ENCODE measurements around the gene DEPDC5.

DEPDC5 gene

GRCh38 chr22:31852691-31853421 lies 99.0 kb downstream of the DEPDC5 start:
- TF ChIP-seq CTCF (IDR thresholded peaks at IDR 0.05; ENCODE audit: low read depth, low read length), result no peak
- no peak overlapping the region for H3K4me3 ChIP-seq (ENCODE audit: low read depth, low read length)

- no peak overlapping the region for H3K4me3 ChIP-seq (ENCODE audit: low read depth, low read length)
- no peak for TF ChIP-seq CTCF (IDR thresholded peaks at IDR 0.05; ENCODE audit: low read depth, low read length)
These were observed 100.1 kb downstream of the DEPDC5 start for GRCh38 chr22:31853736-31854495.

DNA sequence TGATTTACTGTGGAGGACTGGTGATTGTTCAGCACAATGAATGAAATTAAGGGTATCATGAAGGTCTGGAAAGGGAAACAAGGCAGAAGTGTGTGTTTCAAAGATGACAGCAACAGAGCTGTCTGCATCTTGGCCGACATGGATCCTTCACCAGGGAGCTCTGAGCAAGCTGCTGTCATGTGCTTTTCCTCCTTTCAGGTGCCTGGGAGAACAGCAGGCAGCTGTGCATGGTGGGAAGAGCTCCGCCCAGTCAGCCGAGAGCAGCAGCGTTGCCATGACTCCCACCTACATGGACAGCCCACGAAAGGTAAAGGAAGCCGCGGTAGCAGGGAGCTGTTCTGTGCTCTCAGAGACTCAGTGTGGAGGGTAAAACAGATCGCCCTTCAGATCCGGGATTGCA lies 103.4 kb downstream of the DEPDC5 start:
- TF ChIP-seq CTCF (IDR thresholded peaks at IDR 0.05; ENCODE audit: low read depth, low read length), result no peak
- H3K4me3 ChIP-seq (ENCODE audit: low read depth, low read length), result no peak overlapping the region

DNA sequence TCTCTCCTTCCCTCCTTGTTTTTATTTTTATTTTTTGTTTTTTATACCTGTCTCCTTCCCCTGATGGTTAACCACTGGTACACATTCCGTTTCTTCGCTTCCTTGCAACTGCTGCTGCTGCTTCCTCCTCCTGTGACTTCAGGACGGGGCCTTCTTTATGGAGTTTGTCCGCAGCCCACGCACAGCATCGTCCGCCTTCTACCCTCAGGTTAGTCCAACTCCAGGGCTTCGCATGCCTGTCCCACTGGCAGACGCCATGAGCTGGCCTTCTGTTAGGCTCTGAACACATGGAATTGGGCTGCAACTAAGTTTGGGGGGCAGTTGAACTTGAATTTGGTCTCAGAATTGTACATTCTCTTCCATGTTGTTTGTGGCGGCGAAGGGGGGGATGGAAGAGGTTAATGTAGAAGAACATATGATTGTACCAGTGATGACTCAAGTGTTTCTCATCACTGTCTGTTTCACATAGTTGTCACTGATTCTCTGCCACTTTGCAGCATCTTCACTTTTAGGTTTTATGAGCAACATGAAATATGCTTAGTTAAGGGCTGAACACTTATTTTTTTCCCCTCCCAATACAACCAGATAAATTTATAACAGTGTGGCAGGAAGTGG lies 107.5 kb downstream of the DEPDC5 start:
- no peak for TF ChIP-seq CTCF (IDR thresholded peaks at IDR 0.05; ENCODE audit: low read depth, low read length)

GRCh38 chr22:31866918-31867317 lies 113.1 kb downstream of the DEPDC5 start:
- no peak overlapping the region for H3K4me3 ChIP-seq (ENCODE audit: low read depth, low read length)
- no peak for TF ChIP-seq CTCF (IDR thresholded peaks at IDR 0.05; ENCODE audit: low read depth, low read length)

More for the DNA sequence above, 107.5 kb downstream of the DEPDC5 start:
- no peak overlapping the region for H3K4me3 ChIP-seq (ENCODE audit: low read depth, low read length)

DNA sequence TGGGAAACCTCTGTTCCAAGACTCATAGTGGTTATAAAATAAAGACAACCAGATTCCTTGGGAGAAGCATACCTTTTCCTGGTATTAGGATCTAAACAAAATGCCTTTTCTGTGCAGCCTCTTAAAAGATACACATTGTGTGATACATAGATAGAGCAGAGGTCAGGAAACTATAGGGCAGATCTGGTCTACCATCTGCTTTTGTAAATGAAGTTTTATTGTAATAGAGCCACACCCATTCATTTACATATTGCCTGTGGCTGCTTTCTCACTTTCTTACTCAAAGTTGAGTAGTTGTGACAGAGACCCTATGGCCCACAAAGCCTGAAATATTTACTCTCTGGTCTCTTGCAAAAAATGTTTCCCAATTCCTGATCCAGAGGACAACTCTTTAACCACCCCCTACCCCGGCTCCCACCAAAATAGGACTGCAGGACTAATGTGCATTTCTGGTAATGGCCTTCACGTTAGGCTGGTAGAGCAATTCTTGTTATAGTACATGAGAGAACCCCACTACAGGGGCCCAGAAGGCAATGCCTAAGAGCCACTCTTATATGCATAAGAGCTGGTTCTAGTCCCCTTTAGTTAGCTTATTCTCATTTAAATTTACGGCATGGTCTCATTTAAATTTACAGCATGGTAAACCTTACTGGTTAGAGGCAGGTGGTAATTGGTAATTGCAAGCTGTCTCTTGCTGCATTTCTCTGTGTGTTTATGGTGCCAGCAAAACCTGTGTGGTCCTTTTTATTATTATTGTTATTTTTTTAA lies 113.8 kb downstream of the DEPDC5 start:
- no peak for TF ChIP-seq CTCF (IDR thresholded peaks at IDR 0.05; ENCODE audit: low read depth, low read length)
- H3K4me3 ChIP-seq (ENCODE audit: low read depth, low read length), result no peak overlapping the region
